HG03342 (cell line): Measurements from ENCODE around the gene DYNLT4.
"Not testable (repeated sequence)": the region's sequence is repeated elsewhere in the genome, so short reads cannot be mapped to it uniquely, and the experiment has no call there.

ENCODE experiments used
- ATAC-seq: cut with Tn5 transposase; IDR thresholded peaks from one replicate; pipeline ENCODE4 v1.9.1; 2021; ENCODE audit warnings: mild to moderate bottlenecking, moderate library complexity; ENCODE audit not compliant: unreplicated experiment

DYNLT4 gene

DNA sequence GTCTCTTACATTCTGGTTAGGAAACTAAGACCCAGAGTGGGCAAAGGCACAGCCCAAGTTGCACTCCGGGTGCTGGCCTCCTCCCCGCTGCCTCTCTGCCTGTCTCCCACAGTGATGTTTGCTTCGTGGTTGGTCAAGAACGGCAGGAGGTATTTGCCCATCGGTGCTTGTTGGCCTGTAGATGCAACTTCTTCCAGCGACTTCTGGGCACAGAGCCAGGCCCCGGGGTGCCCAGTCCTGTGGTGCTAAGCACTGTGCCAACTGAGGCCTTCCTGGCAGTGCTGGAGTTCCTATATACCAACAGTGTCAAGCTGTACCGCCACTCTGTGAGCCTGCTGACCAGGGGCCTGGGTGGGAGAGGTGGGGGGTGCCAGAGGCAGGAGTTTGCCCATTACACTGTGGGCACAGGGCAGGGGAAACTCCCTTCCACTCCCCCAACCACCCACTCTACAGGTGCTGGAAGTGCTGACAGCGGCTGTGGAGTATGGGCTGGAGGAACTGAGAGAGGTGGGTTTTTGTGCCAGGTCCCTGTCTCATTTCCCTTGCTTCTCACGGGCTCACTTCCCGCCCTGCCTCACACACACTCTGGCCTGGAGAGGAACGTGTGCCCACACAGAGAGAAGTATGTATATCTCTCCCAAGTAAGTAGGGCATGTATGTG lies 3.1 kb upstream of the DYNLT4 start:
- no peak for ATAC-seq

DNA sequence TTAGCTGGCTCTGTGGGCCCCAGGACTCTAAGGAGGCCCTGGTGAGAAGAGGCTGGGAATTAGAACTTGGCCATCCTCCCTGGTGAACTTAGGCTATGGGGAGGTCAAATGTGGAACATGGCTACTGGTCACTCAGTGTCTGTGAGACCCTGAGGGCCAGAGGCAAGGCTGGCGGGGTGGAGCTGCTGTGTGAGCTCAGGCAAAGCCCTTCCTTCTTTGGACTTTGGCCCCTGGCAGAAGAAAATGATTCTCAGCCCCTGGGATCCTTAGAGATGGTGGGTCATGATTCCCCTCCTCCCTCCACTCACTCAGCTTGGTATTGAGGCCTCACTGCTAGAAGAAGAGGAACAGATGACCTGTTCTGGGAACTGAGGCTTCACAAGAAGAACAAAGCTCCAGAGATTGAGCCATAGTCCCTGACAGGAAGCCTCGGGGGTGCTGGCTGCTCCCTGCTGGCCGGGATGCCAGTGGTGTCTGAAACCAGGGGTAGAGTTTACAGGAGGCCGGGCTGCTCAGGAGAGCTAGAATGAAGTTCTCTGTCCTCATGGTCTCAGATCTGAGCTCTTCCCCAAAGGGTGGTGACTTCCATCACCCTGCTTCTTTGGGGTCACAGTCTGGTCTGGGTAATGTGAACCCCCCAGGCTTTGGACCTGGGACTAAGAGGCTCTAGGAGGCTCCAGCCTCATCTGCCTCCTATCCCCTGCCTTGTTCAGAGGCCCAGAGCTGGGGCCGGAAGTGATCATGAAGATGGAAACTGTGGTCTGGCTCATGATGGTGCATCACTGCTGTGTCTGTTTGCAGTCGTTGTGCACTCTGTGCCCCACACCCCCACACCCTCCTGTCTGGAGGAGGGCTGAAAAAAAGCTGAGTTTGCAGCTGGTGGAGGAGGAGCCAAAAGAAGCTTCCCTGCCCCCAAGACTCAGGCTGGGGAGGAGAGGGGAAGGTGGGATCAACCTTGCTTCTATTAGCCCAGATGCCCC lies 2.1 kb upstream of the DYNLT4 start:
- ATAC-seq = peak; percentile 47

DNA sequence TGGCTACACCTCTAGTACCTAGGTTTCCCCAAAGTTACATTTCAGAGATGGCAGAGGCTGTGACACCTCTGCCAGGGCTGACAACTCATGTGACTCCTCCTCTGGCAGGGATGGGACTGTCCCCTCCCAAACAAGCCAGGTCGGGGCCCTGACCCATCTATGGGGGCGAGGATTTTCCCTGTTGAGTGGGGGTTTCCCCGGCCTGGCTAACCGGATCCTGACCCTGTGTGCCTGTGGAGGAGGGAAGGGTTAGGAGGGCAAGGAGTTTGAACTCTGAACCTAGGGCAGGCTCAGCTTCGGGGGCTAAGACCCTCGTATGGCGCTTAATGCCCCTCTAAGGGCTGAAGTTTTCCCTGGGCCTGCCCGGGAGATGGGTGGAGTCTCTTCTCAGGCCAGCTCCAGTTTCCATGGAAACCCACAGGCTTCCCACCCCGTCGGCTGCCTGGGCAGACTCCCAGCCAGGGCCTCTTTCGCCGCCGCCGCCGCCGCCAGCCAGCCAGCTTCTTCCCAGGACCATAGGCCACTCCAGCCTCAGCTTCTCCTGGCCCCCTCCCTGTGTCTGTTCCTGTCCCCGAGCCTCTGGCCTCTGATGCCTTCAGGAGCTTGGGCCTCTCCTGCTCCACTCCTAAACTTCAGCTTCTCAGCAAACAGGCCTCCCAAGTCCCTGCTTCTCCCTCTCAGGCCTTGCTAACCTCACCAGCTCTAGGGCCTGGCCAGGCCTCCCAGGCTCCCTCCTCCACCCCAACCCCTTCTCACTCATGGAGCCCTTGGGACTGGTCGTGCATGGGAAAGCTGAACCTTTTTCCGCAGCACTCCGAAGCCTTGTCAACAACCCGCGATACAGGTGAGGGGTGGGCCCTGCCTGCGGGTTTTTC lies 1.1 kb upstream of the DYNLT4 start, which contains the start of gene BTBD19:
TSS of gene BTBD19 (plus strand) at position 461 of the 875 bp plus-strand sequence. CDS start at position 759, 298 bp downstream.
- no peak for ATAC-seq

DNA sequence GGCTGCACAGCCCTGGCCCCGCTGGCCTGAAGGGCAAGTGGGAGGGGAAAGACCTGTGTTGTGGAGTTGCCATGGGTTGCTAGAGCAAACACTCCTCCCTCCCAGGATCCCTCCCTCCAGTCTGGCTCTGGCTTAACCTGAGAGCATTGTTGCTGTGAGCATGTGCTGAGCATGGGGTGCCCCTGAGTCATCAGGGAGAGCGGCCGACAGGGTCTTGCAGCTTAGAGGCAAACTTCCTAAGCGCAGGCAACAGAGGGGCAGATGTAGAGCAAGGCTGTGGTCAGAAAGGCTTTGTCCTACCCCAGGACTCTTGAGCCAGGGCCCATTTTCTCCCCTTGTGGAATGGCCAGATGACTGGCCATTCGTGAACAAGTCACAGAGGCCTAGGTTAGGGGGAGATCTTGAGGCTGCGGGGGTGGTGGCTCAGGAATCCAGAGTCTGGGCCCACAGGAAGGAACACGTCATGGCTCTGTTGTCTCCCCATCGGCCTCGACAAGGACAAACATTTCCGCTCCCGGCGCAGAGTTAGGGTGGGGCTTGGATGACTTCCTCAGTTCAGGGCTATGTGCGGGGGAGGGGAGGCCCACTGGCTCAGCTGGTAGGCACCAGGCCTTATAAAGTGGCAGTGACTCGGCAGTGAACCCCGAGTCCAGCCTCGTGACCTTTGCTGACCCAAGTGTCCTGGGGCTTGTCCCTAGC lies 362 bp upstream of the DYNLT4 start:
- ATAC-seq = peak; percentile 40

DNA sequence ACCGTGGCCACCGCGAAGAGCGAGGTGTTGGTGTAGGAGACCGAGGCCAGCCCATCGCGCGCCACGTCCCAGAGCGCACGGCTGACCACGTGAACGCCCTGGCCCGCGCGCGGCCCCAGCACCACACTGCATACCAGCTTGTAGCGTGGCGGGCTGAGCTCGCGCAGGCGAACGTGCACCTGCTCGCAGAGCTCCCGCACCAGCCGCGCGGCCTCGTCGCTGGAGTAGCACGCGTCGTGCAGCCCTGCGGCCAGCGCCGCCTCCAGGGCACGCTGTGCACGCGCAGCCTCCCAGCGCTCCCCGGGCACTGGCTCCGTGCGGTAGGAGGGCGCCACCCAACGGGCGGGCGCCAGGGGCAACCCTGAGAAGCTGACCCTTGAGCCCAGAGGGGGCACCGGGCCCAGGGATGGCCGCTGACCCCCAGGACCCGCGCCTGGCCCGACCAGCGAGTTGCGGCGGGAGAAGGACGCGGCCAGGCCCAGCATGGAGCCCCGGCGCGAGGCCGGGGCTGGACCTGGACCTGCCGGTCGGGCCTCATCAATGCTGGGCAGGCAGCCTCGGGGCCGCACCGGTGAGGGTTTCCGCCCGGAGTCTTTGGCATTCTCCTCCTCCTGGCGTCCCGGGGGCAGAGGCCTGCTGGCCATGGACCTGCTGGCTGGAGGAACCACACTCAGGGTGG lies 987 bp downstream of the DYNLT4 start:
- no peak for ATAC-seq

DNA sequence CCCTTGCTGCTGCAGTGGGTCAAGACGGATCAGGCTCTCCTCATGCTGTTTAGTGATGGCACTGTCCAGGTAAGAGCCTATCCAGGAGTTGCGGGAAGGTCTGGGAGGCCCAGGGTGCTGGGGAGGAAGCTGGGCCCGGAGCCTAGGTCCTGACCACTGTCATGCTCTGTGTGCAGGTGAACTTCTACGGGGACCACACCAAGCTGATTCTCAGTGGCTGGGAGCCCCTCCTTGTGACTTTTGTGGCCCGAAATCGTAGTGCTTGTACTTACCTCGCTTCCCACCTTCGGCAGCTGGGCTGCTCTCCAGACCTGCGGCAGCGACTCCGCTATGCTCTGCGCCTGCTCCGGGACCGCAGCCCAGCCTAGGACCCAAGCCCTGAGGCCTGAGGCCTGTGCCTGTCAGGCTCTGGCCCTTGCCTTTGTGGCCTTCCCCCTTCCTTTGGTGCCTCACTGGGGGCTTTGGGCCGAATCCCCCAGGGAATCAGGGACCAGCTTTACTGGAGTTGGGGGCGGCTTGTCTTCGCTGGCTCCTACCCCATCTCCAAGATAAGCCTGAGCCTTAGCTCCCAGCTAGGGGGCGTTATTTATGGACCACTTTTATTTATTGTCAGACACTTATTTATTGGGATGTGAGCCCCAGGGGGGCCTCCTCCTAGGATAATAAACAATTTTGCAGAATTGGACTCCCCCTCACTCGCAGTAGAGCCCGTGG lies 1.7 kb downstream of the DYNLT4 start:
- no peak for ATAC-seq

DNA sequence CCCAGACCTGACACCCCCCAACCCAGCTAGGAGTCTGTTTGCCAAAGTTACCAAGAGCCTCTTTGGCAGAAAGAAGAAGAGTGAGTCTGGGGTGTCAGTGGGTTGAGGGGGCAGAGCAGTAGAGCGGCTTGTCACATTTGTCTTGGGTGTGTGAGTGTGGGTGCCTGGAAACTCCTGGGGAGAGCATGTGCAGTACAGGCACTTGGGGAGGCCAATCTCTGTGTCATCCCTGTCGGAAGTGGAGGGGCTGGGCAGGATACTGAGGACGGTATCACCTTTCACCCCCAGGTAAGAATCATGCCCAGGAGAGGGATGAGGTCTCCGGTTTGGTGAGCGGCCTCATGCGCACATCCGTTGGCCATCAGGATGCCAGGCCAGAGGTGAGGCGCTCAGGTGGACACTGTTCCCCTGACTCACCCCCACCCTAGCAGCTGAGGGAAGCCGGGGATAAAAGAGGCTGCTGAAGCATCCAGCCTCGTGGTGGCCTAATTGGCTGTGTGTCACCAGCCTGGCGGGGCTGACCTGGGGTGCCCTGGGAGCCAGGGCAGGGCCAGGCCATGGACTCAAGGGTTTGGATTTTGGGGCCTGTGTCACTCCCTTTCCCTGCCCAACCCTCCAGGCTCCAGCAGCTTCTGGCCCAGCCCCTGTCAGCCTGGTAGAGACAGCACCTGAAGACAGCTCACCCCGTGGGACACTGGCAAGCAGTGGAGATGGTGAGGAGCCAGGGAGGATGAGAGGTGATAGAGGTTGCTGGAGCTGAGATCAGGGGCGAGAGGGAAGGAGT lies 3.6 kb downstream of the DYNLT4 start:
- no peak for ATAC-seq

DNA sequence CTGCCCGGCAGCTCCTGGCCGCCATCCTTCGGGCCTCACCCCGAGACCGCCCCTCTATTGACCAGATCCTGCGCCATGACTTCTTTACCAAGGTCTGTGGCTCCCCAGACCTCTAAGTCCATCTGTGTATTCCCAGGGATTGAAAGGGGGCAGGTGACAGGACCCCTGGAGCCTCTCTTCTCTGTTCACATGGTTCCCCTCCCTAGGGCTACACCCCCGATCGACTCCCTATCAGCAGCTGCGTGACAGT lies 4.2 kb downstream of the DYNLT4 start:
- no peak for ATAC-seq

DNA sequence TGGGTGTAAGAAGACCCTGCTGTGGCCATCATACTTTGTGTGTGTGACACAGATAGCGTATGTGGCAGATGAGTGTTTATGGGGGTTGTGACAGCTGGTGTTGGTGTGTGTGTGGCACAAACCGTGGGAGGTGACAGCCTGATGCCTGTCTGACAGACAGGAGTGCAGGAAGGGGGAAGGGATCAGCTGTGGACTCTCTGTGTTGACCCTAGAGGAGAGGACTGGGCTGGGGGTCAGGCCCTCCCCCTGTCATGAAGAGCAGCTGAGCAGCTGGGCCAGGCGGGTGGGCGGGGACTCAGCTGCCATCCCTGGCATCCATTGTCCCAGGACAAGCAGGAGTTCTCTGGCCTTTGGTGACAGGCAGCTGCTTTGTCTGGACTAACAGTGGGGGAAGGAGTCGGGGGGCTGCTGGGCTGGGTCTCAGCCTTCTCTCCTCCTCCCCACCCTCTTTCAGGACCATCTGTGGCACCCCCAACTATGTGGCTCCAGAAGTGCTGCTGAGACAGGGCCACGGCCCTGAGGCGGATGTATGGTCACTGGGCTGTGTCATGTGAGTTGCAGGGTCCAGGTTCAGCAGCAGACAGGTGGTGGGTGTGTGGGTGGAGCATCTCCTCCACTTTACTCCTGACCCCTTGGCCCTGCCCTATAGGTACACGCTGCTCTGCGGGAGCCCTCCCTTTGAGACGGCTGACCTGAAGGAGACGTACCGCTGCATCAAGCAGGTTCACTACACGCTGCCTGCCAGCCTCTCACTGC lies 4.7 kb downstream of the DYNLT4 start:
- no peak for ATAC-seq

DNA sequence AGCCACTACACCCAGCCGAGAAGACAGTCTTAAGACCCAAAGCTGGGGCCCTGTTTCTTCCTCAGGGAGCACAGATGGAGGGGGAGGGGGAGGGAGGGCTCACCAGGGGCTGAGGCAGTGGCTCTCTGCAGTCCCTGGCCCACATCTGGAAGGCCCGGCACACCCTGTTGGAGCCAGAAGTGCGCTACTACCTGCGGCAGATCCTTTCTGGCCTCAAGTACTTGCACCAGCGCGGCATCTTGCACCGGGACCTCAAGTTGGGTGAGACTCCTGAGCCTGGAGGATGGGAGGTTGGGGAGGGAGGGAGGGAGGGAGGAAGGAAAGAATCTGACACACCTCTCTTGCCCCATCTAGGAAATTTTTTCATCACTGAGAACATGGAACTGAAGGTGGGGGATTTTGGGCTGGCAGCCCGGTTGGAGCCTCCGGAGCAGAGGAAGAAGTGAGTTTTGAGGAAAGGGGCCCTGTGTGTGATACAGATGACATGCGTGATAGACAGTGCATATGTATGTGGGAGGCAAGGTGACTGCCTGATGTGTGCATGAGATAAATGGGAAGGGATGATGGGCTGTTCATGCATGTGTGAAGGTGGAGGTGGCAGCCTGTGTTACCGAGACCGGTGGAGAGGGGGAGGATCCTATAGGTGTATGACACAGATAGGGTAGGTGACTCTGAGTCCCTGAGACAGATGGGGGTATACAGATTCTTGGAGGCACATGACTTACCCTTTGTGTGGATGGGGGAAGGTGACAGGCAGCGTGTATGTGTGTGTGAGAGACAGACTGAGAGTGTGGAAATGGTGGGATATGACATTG lies 5.5 kb downstream of the DYNLT4 start:
- no peak for ATAC-seq

DNA sequence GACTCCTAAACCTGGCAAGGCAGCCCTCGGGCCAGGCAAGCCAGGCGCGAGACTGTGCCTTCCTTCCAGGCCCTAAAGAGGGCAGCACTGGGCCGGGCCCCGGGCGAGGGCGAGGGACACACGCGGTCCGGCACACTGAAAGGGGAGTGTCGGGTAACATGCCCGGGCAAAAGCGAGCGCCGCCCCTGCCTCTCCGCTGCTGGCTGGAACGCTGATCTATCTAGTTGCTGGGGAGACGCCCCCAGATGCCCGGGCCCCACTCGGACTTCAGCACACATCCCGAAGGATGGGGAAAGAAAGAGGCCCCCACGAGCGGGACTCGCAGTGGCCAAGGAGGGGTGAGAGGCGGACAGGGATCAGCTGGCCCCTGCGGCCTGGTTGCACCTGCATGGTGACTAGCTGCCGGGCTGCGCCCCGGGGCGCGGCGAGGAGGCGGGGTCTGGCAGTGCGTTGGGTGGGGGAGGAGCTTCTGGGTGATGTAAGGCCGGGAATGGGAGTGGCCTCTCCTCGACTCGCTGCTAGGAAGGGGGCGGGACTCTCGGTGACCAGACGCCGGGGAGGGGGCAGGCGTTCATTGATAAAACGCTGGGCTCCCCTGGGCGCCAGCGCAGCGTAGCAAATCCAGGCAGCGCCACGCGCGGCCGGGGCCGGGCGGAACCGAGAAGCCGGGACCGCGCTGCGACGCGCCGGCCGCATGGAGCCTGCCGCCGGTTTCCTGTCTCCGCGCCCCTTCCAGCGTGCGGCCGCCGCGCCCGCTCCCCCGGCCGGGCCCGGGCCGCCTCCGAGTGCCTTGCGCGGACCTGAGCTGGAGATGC lies 7.2 kb downstream of the DYNLT4 start, which contains the start of gene PLK3:
TSS of gene PLK3 (plus strand) at position 608 of the 815 bp plus-strand sequence. CDS start at position 695, 87 bp downstream.
- ATAC-seq = peak; percentile 77

DNA sequence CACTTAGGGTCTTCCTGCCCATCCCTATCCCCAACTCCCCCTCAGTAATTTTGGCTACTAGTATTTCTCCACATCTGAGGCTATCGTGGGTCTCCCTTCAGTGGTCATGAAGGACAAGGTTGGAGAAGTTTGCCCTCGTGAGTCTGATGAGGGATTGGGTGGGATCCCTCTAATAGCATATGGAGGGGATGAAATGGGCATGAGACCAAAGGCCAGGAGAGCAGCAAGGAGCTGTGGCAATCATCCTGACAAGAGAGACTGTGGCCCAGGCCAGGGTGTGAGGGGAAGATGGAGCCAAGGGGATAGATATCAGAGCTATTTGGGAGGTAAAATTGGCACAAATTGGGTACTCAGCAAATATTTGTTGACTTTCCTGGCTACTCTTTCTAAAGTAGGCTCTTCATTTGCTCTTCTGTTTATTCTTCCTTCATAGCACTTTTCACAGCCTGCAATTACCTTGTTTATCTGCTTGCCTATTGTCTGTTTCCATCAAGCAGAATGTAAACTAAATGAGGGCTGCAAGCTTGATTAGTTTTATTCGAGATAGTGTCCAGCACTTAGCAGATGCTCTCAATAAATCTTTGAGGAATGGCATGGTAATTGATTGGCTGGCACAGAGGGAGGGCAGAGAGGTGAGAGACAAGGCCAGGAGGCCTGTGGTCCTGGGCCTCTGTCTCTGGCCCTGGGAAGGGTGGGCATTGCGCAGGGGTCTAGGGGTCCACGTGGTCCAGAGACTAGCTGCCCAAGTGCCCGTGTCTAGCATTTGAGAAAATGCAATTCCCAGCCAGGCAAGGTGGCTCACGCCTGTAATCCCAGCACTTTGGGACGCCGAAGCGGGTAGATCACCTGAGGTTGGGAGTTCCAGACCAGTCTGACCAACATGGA lies 8.4 kb downstream of the DYNLT4 start:
- ATAC-seq = no peak

DNA sequence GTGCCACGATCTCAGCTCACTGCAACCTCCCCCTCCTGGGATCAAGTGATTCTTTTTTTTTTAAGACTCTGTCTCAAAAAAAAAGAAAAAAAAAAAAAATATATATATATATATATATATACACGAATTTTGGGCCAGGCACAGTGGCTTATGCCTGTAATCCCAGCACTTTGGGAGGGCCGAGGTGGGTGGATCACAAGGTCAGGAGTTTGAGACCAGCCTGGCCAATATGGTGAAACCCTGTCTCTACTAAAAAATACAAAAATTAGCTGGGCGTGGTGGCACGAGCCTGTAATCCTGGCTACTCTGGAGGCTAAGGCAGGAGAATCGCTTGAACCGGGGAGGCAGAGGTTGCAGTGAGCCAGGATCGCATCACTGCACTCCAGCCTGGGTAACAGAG lies 9.3 kb downstream of the DYNLT4 start:
- ATAC-seq = not testable (repeated sequence)

DNA sequence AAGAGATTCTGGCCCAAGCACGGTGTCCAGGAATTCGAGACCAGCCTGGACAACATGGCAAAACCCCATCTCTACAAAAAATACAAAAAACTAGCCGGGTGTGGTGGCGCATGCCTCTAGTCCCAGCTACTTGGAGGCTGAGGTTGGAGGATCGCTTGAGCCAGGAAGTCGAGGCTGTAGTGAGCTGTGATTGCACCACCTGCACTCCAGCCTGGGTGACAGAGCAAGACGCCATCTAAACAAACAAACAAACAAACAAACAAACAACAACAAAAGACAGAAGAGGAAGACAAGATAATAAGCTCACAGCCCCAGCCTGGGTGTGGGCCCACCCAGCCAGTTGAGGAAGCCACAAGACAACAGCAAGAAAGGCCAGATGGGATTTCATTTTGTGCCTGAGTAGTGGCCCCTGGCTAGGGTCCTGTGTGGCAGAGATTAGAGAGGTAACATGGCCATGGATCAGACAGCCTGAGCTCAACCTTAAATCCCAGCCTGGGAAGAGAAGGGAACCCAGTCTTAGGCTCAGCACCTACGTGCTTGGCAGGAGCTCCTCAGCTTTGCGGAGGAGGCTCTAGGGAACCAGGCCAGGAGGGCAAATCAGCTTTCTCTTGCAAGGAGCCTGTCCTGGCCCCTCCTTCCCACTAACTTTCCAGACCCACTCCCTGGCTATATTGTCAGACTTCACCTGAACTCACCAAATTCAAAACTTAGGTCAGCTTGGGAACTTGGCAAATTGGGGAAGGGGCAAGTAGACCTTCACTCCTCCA lies 14.2 kb downstream of the DYNLT4 start:
- ATAC-seq = no peak
